Gastroesophageal sphincter (tissue), 4 donors: ENCODE measurements around the gene ITGBL1. TPM values are rescaled to one million over a fixed set of nuclear protein-coding genes. Genes with fewer than 3 reads are reported as not detected.

Experiments
- ATAC-seq: fragments of 150-250 bp; one replicate; pipeline ENCODE4 v1.9.1; 2016; ENCODE audit warnings: mild to moderate bottlenecking, moderate library complexity
- H3K27ac ChIP-seq, 4 donors: fragments of 200-600 bp; sonication (generic) in 3 of 4; 1 replicate in 3 of 4; 2 replicates in 1 of 4; pipeline ENCODE4 v1.5.1; 2016 to 2019
- H3K27me3 ChIP-seq: fragments of 200-600 bp; sonication (generic); one replicate; pipeline ENCODE4 v1.5.1; 2019
- H3K36me3 ChIP-seq, 2 donors: fragments of 200-600 bp; sonication (generic); one replicate each; pipeline ENCODE4 v1.5.1; 2019; ENCODE audit warnings: control low read depth in 1 of 2
- H3K4me1 ChIP-seq, 3 donors: fragments of 200-600 bp; sonication (generic); 1 replicate in 2 of 3; 2 replicates in 1 of 3; pipeline ENCODE4 v1.5.1; 2016 to 2019; ENCODE audit warnings: control low read depth in 2 of 3
- H3K4me3 ChIP-seq, 2 donors: fragments of 200-600 bp; sonication (generic); one replicate each; pipeline ENCODE4 v1.5.1; 2019; ENCODE audit warnings: mild to moderate bottlenecking in 1 of 2, moderate library complexity in 1 of 2
- H3K9me3 ChIP-seq, 3 donors: fragments of 200-600 bp; sonication (generic); one replicate each; pipeline ENCODE4 v1.5.1; 2017 to 2019; ENCODE audit warnings: control low read depth in 2 of 3
- EP300 ChIP-seq: sonication (generic); formaldehyde crosslinking; IDR thresholded peaks from one replicate; pipeline ENCODE4 v1.6.1; 2017; ENCODE audit warnings: antibody characterized with exemption, mild to moderate bottlenecking
- POLR2A ChIP-seq, 2 donors: fragments of 450-650 bp; IDR thresholded peaks; one replicate each; pipeline ENCODE4 v1.6.1; 2017; ENCODE audit warnings: antibody characterized with exemption in 2 of 2, mild to moderate bottlenecking in 2 of 2, moderate library complexity in 1 of 2
- POLR2AphosphoS5 ChIP-seq: sonication (generic); formaldehyde crosslinking; IDR thresholded peaks from one replicate; pipeline ENCODE4 v1.6.1; 2017; ENCODE audit warnings: antibody characterized with exemption
- WGBS, 2 donors: methylation state at CpG; one replicate each; pipeline ENCODE4 v1.1.5; 2018; ENCODE audit warnings: low coverage in 1 of 2; 5-methylcytosine and 5-hydroxymethylcytosine counted together
- total RNA-seq, 4 donors: library from RNA; depleted of rRNA; stranded (reverse); fragments of >200 nt; gene quantifications; one replicate each; pipeline ENCODE4 v1.1.0, GENCODE V29; 2016
- TF ChIP-seq, protein P1 (sequence below), 4 experiments: fragments of 200-600 bp in 2 of 4; fragments of 450-650 bp in 2 of 4; sonication (generic) in 1 of 4; IDR thresholded peaks; one replicate each; pipeline ENCODE4 v1.5.1; 2017 to 2019; ENCODE audit warnings: antibody characterized with exemption in 4 of 4, mild to moderate bottlenecking in 2 of 4, moderate library complexity in 2 of 4

ITGBL1 gene
- total RNA-seq, 4 donors from 2014 or later: 8.6 to 28.0 (median 12.8) TPM

DNA sequence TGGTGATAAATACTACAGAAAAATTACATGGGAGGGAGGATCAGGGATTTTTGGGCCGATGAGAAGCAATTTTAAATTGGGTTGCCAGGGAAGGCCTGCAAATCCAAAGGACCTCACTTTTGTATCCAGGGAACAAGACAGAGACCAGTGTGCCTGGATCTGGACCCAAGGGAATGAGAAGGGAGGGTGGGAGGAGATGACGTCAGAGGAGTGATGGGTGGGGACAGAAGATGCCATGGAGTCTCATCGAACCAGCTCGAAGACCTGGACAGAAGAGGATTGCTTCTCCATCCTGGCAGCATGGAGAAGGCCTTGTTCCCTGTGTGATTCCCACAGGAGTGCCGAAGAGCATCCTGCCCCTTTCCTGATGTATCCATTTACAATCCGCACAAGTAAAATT, 68.9 kb downstream of the ITGBL1 start:
- Histone ChIP-seq H3K4me3 (no peak overlapping the region), H3K27ac (no peak overlapping the region), H3K4me1 (no peaks in the 10 kb centered on the region), H3K9me3 (no peaks in the 10 kb centered on the region), H3K36me3 (no peaks in the 10 kb centered on the region), H3K27me3 (no peaks in the 10 kb centered on the region)
- TF ChIP-seq EP300 (no peak), POLR2AphosphoS5 (no peak)
- TF ChIP-seq, protein P1, sequence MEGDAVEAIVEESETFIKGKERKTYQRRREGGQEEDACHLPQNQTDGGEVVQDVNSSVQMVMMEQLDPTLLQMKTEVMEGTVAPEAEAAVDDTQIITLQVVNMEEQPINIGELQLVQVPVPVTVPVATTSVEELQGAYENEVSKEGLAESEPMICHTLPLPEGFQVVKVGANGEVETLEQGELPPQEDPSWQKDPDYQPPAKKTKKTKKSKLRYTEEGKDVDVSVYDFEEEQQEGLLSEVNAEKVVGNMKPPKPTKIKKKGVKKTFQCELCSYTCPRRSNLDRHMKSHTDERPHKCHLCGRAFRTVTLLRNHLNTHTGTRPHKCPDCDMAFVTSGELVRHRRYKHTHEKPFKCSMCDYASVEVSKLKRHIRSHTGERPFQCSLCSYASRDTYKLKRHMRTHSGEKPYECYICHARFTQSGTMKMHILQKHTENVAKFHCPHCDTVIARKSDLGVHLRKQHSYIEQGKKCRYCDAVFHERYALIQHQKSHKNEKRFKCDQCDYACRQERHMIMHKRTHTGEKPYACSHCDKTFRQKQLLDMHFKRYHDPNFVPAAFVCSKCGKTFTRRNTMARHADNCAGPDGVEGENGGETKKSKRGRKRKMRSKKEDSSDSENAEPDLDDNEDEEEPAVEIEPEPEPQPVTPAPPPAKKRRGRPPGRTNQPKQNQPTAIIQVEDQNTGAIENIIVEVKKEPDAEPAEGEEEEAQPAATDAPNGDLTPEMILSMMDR (IDR thresholded peaks at IDR 0.05): no peak
- ATAC-seq: no peak
- WGBS, 2 donors: 65 to 85% methylated on average over 3 to 6 of the region's 6 CpGs

DNA sequence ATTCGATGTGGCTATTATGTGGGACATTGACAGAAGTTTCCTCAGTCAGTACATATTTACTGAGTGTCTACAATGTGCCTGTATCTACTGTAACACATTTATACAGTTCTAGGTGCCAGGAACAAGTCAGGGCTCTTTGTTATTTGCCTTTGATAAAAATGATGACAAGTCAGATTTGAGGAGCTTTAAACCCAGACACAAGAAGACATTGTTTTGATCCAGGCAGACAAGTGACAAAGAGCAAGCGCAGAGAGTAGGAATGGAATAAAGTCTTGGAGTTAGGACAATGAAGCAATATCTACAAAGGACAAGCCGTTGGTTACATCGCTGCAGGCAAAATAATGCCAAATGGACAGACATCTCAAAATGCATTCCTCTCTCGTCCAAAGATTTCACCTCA, 70.1 kb downstream of the ITGBL1 start:
- ATAC-seq: peak; percentile 63
- H3K9me3 ChIP-seq: no peaks in the 10 kb centered on the region
- TF ChIP-seq EP300 (no peak), POLR2AphosphoS5 (no peak), POLR2A (IDR thresholded peaks at IDR 0.05) (no peak)
- TF ChIP-seq, protein P1 (IDR thresholded peaks at IDR 0.05): no peak
- H3K4me3 ChIP-seq: no peak overlapping the region
- no peaks in the 10 kb centered on the region for H3K36me3 ChIP-seq
- 71 to 85% methylated on average over 5 of the region's 5 CpGs for WGBS, 2 donors
- H3K4me1 ChIP-seq: no peaks in the 10 kb centered on the region
- H3K27me3 ChIP-seq: no peaks in the 10 kb centered on the region
- peak overlapping the region in 1 of 4 donors; percentile 40 for H3K27ac ChIP-seq

DNA sequence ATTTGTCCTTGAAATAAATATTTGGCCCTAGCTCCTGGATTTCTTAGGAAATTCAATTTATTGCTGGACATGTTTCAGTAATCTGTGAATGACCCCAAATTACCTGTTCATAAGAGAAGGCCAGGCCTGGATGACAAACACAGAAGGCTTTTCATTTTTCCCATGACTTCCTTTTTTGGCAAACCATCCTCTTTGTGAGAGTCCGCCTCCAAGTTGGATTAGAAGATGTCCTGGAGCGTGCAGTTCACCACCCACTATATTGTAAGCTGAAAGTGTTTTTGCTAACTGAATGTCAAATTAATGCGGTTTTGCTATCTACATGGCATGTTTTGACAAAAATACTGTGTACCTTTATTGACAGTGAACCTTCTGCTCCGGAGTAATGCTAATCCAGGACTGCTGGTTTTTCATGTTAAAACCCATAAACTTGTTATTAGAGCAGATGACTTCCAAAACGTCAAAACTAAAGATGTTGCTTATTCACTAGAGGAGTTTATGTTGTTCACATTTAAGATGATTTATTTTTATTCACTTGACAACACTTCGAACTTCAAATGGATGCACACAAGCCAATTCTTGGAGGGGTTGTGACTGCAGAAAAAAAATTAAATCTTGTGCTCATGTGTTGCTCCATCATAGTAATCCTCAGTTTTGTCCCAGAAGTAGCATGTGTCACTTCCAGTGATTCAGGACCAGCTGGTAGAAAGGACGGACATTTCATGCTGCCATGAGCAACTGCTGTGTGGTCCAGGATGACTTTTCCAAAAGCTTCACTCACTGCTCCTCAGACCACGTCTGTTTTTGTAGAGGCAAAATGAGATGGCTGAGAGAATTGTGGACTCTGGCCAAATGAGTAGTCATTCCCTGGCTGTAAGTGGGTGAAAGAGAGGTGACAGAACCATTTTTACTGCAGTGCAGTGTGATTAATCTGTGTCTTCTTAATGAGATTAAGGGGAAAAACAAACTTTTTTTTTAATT, 71.0 kb downstream of the ITGBL1 start:
- TF ChIP-seq POLR2A (IDR thresholded peaks at IDR 0.05) (no peak), EP300 (no peak), POLR2AphosphoS5 (no peak)
- TF ChIP-seq, protein P1 (IDR thresholded peaks at IDR 0.05): no peak
- Histone ChIP-seq H3K27ac (no peak overlapping the region), H3K4me1 (no peaks in the 10 kb centered on the region), H3K9me3 (no peaks in the 10 kb centered on the region), H3K27me3 (no peaks in the 10 kb centered on the region), H3K36me3 (no peaks in the 10 kb centered on the region), H3K4me3 (no peak overlapping the region)
- 39 to 44% methylated on average over 7 to 8 of the region's 8 CpGs for WGBS, 2 donors
- ATAC-seq: peak; percentile 80

DNA sequence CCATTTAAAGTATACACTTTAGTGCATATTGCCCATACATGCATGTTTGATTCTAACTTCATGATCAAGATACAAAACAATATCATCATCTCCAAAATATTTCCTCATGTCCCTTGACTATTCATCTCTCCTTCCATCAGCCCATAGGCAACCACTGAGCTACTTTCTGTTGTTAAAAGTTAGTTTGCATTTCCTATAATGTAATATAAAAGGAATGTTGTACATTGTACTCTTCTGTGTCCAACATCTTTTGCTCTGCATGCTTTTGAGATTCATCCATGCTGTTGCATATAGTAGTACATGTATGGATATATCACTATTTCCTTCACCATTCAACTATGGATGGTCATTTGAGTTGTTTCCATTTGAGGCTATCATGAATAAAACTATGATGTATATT, 74.7 kb downstream of the ITGBL1 start:
- Histone ChIP-seq H3K4me1 (no peaks in the 10 kb centered on the region), H3K36me3 (no peaks in the 10 kb centered on the region), H3K27ac (no peak overlapping the region), H3K9me3 (no peaks in the 10 kb centered on the region), H3K27me3 (no peaks in the 10 kb centered on the region), H3K4me3 (no peak overlapping the region)
- no peak for ATAC-seq
- TF ChIP-seq POLR2AphosphoS5 (no peak), EP300 (no peak)

DNA sequence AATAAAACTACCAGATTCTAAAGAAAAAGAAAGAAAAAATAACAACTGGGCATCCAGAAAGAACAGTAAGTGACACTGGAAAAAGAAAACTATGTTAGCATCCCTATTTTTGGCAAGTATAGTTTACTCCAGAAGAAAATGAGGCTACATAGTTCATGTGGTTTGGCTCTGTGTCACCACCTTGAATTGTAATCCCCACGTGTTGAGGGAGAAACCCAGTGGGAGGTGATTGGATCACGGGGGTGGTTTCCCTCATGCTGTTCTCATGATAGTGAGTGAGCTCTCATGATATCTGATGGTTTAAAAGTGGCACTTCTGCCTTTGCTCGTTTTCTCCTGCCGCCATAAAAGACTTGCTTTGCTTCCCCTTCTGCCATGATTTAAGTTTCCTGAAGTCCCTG, 76.9 kb downstream of the ITGBL1 start:
- Histone ChIP-seq H3K9me3 (no peaks in the 10 kb centered on the region), H3K4me1 (no peaks in the 10 kb centered on the region), H3K4me3 (no peak overlapping the region), H3K27me3 (no peaks in the 10 kb centered on the region), H3K27ac (no peak overlapping the region), H3K36me3 (no peaks in the 10 kb centered on the region)
- TF ChIP-seq POLR2A (IDR thresholded peaks at IDR 0.05): no peak
- TF ChIP-seq POLR2AphosphoS5: no peak
- peak; percentile 41 for ATAC-seq
- 29 to 44% methylated on average over 3 to 4 of the region's 4 CpGs for WGBS, 2 donors

DNA sequence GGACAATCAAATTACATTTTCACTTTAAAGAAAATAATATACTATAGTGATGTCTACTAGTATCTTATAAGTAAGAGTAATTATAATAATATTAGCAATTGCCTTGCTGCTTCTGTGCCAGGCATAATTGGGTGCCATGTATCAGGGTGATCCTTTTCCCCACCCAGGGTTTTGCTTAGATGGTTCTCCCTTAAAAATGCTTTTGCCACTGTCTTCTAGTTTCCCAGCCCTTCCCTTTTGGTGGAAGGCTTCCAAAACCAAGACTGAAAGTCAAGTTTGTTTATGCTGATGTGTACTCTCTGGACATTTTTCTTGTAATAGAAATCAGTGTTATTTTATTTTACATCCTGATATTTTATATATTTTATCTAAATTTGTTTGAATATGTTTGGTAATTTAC, 77.8 kb downstream of the ITGBL1 start:
- no peak overlapping the region for H3K27ac ChIP-seq
- ATAC-seq: no peak
- TF ChIP-seq, protein P1 (IDR thresholded peaks at IDR 0.05): no peak
- no peak for TF ChIP-seq EP300
- no peak for TF ChIP-seq POLR2A (IDR thresholded peaks at IDR 0.05)
- TF ChIP-seq POLR2AphosphoS5: no peak

More for the DNA sequence above, 77.8 kb downstream of the ITGBL1 start:
- no peaks in the 10 kb centered on the region for H3K36me3 ChIP-seq
- H3K4me3 ChIP-seq: no peak overlapping the region
- H3K4me1 ChIP-seq: no peaks in the 10 kb centered on the region
- H3K27me3 ChIP-seq: no peaks in the 10 kb centered on the region
- no peaks in the 10 kb centered on the region for H3K9me3 ChIP-seq
